ENCODE data around the gene SCNN1B.

SCNN1B gene

GRCh38 chr16:23321206-23321875 lies 19.2 kb downstream of the SCNN1B start:
- DNase-seq (ENCODE audit: low spot score), result no peak

GRCh38 chr16:23323224-23324030 lies 21.3 kb downstream of the SCNN1B start:
- peak; percentile 17 for DNase-seq (ENCODE audit: low spot score)

GRCh38 chr16:23324727-23325126 lies 22.6 kb downstream of the SCNN1B start:
- DNase-seq (ENCODE audit: low spot score), result no peak

GRCh38 chr16:23327836-23328235 lies 25.7 kb downstream of the SCNN1B start:
- no peak for DNase-seq (ENCODE audit: low spot score)

GRCh38 chr16:23330161-23330560 lies 28.1 kb downstream of the SCNN1B start:
- DNase-seq (ENCODE audit: low spot score), result no peak

DNA sequence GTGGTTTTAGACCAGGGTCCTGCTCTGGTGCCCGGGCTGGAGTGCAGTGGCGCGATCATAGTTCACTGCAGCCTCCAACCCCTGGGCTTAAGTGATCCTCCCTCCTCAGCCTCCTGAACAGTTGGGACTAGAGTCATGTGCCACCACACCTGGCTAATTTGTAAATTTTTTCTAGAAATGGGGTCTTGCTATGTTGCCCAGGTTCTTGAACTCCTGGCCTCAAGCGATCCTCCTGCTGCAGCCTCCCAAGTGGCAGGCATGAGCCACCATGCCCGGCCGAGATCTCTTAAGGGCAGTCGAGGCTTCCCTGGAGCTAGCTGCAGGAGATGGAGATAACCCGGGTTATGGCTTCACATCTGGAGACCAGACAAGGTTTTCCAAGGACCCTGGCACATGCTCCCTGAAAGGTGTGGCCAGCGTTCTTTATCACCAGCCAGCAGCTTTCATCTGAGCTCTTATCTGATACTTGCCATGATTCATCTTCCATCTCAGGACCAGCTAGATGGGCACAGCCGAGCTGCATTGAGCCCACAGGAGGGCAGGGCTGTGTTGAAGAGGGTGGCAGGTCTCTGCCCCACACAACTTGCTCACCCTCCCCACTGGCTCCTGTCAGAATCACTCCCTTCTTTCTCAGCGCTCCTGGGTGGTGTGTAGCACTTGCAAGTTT lies 28.6 kb downstream of the SCNN1B start:
- DNase-seq (ENCODE audit: low spot score), result no peak

- no peak for DNase-seq (ENCODE audit: low spot score)
These were observed 31.0 kb downstream of the SCNN1B start for GRCh38 chr16:23333034-23333579.

- DNase-seq (ENCODE audit: low spot score), result no peak
These were observed 31.8 kb downstream of the SCNN1B start for GRCh38 chr16:23333831-23334456.

- DNase-seq (ENCODE audit: low spot score), result no peak
These were observed 32.4 kb downstream of the SCNN1B start for GRCh38 chr16:23334457-23334853.

DNA sequence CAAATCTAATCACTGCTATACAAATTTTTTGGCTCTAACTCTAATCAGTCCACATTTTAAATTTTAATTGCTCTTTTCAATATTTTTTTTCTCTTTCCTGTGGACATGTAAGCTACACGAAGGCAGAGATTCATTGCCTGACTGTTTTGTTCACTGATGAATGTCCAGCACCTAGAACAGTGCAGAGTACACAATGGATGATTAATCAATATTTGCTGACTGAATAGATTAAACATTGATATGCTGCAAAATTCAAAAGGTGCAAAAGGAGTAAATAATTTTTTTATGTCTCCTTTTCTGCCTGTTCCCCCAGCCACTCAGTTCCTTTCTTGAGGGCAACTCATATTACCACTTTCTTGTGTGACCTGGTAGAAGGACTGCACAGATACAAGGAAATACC lies 32.8 kb downstream of the SCNN1B start:
- DNase-seq (ENCODE audit: low spot score), result no peak

- no peak for DNase-seq (ENCODE audit: low spot score)
These were observed 35.9 kb downstream of the SCNN1B start for GRCh38 chr16:23337836-23338550.

- DNase-seq (ENCODE audit: low spot score), result no peak
These were observed 37.7 kb downstream of the SCNN1B start for GRCh38 chr16:23339787-23340186.

- no peak for DNase-seq (ENCODE audit: low spot score)
These were observed 40.1 kb downstream of the SCNN1B start for GRCh38 chr16:23342083-23342640.

GRCh38 chr16:23343643-23344612 lies 41.8 kb downstream of the SCNN1B start:
- no peak for DNase-seq (ENCODE audit: low spot score)

DNA sequence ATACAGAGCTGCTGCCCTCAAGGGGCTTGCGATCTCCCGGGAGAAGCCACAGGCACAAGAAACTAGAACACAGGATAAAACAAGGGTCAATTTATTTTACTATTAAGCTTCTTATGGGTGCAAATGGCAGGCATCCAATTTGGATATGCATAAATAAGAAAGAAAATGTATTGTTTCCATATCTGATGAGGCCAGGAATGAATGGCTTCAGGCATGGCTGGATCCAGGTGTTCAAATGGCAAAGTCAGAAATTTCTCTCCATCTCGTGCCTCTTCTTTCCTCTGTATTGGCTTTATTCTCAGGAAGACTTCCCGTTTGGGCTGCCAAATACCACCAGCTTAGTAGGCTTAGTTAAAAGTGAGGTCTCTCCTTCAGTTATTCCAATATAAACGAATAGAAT lies 43.1 kb downstream of the SCNN1B start:
- DNase-seq (ENCODE audit: low spot score), result no peak

- DNase-seq (ENCODE audit: low spot score), result no peak
These were observed 46.7 kb downstream of the SCNN1B start for GRCh38 chr16:23348579-23349469.

DNA sequence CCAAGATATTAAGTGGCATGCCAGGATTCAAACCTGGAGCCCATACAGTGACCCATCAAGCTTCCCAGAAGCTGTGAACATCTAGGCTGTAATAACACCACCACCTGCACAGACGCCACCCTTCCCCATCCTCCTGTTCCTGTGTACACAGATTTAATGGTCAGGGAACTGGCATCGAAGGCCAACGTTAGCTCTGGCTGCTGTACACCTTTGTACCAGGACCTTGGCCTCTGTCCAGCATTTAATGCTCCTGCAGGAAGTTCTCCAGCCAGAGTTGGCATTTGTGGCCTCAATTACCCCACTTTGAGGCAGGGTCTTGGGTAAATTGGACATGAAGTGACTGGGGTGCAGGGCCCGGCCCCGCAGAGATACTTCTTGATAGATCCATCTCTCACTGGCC lies 49.3 kb downstream of the SCNN1B start:
- DNase-seq (ENCODE audit: low spot score), result no peak

GRCh38 chr16:23353440-23353839 lies 51.3 kb downstream of the SCNN1B start:
- no peak for DNase-seq (ENCODE audit: low spot score)

DNA sequence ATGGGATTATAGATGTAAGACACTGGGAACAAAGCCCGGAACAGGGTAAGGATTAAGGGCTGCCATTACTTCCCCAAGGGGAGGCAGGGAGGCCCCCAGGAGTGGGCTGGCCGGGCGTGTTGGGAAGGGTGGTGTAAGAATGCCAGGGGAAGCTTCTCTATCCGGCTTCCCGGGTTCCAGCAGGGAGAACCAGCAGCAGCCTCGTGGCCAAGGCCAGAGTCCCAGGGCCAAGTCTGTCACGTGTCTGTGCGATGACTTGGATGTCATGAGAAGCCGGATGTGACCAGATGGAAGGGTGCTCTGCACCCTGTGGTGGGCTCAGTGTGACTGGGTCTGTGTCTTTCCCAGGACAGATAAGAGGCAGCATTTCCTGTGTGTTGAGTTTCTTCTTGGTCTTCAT lies 52.1 kb downstream of the SCNN1B start:
- no peak for DNase-seq (ENCODE audit: low spot score)
